Activated CD4-positive, alpha-beta memory T cell treated with anti-CD3 and anti-CD28 coated beads for 36 hours (primary cell): Measurements from ENCODE around the gene SMIM14. TPM values are rescaled to one million over a fixed set of nuclear protein-coding genes. Genes with fewer than 3 reads are reported as not detected.
A peak's percentile ranks its signal among the peaks of the same experiment; 100 is the strongest.
"Not testable (repeated sequence)": the region's sequence is repeated elsewhere in the genome, so short reads cannot be mapped to it uniquely, and the experiment has no call there.

Source experiments
- CTCF ChIA-PET: fragments of 350-600 bp; sonication (Branson Sonifier 250); formaldehyde crosslinking; loops from one replicate; lab custom pipeline; 2021; ENCODE audit warnings: antibody characterized with exemption, inconsistent platforms; lab: Charles Lee
- POLR2A ChIA-PET: fragments of 350-600 bp; sonication (Branson Sonifier 250); formaldehyde crosslinking; loops from one replicate; lab custom pipeline; 2021; ENCODE audit warnings: antibody characterized with exemption; lab: Charles Lee
- DNase-seq: peaks from one replicate; pipeline ENCODE4 v3.0.0-alpha.2; 2020
- H3K27ac Mint-ChIP-seq: one replicate; pipeline ENCODE4 v1.8.0; 2021; ENCODE audit warnings: mixed read lengths
- H3K27me3 Mint-ChIP-seq: one replicate; pipeline ENCODE4 v1.8.0; 2021; ENCODE audit warnings: mixed read lengths
- H3K36me3 Mint-ChIP-seq: one replicate; pipeline ENCODE4 v1.8.0; 2021; ENCODE audit warnings: mixed read lengths
- H3K4me1 Mint-ChIP-seq: one replicate; pipeline ENCODE4 v1.8.0; 2021; ENCODE audit warnings: low read depth, mixed read lengths
- H3K4me3 Mint-ChIP-seq: one replicate; pipeline ENCODE4 v1.8.0; 2021; ENCODE audit warnings: mild to moderate bottlenecking, mixed read lengths
- H3K9me3 Mint-ChIP-seq: one replicate; pipeline ENCODE4 v1.8.0; 2021; ENCODE audit warnings: mixed read lengths
- intact Hi-C: fragments of 100-400 bp; cut with micrococcal nuclease; formaldehyde crosslinking; loops from one replicate; pipeline ENCODE4 v1.15.1; 2023
- total RNA-seq, 2 experiments: library from RNA; stranded (reverse); gene quantifications; one replicate each; pipeline ENCODE4 v1.2.3, GENCODE V29; 2021

SMIM14 gene
- total RNA-seq, 2 experiments from 2014 or later = 4.9 to 5.6 TPM

- H3K36me3 Mint-ChIP-seq, POLR2A ChIA-PET, H3K27ac Mint-ChIP-seq, H3K4me3 Mint-ChIP-seq, H3K4me1 Mint-ChIP-seq, H3K27me3 Mint-ChIP-seq, H3K9me3 Mint-ChIP-seq, DNase-seq, intact Hi-C loops: not testable (repeated sequence)
- CTCF ChIA-PET = interaction anchor here (0.6 kb wide), 1 partner anchor 92 kb away, joined by 5 read pairs; no protein-coding TSS in a partner anchor
Measured at GRCh38 chr4:39616112-39616511, 22.6 kb downstream of the SMIM14 start.

- CTCF ChIA-PET = no interaction called here
- no peak overlapping the region for H3K4me3 Mint-ChIP-seq
Measured at GRCh38 chr4:39614487-39615162, 24.0 kb downstream of the SMIM14 start.

GRCh38 chr4:39613093-39613656 is 25.5 kb downstream of the SMIM14 start:
- intact Hi-C loops = no loop called here
- Mint-ChIP-seq H3K36me3 (peaks cover 1% of the 10 kb centered on the region), H3K27me3 (no peaks in the 10 kb centered on the region), H3K27ac (no peak overlapping the region), H3K4me1 (peaks cover 5% of the 10 kb centered on the region), H3K4me3 (no peak overlapping the region), H3K9me3 (no peaks in the 10 kb centered on the region)
- CTCF ChIA-PET = no interaction called here
- POLR2A ChIA-PET = no interaction called here
- DNase-seq = no peak

More at GRCh38 chr4:39614487-39615162, 24.0 kb downstream of the SMIM14 start:
- intact Hi-C loops = no loop called here
- DNase-seq = no peak
- Mint-ChIP-seq H3K27ac (no peak overlapping the region), H3K27me3 (no peaks in the 10 kb centered on the region), H3K36me3 (peaks cover 1% of the 10 kb centered on the region), H3K9me3 (no peaks in the 10 kb centered on the region), H3K4me1 (peaks cover under 1% of the 10 kb centered on the region)
- POLR2A ChIA-PET = no interaction called here

- peaks cover 7% of the 10 kb centered on the region for H3K9me3 Mint-ChIP-seq
- intact Hi-C loops = no loop called here
- H3K4me1 Mint-ChIP-seq = peaks cover 5% of the 10 kb centered on the region
- peaks cover 6% of the 10 kb centered on the region for H3K36me3 Mint-ChIP-seq
- CTCF ChIA-PET = no interaction called here
- no peak for DNase-seq
- H3K4me3 Mint-ChIP-seq = no peak overlapping the region
- POLR2A ChIA-PET = no interaction called here
- no peaks in the 10 kb centered on the region for H3K27me3 Mint-ChIP-seq
- H3K27ac Mint-ChIP-seq = no peak overlapping the region
Measured at GRCh38 chr4:39609454-39609931, 29.2 kb downstream of the SMIM14 start.

- no peaks in the 10 kb centered on the region for H3K27me3 Mint-ChIP-seq
- no peak overlapping the region for H3K4me3 Mint-ChIP-seq
- CTCF ChIA-PET = no interaction called here
- no peak for DNase-seq
- H3K27ac Mint-ChIP-seq = no peak overlapping the region
- peaks cover 7% of the 10 kb centered on the region for H3K9me3 Mint-ChIP-seq
- POLR2A ChIA-PET = no interaction called here
- intact Hi-C loops = no loop called here
- peaks cover 5% of the 10 kb centered on the region for H3K4me1 Mint-ChIP-seq
- peaks cover 7% of the 10 kb centered on the region for H3K36me3 Mint-ChIP-seq
Measured at GRCh38 chr4:39608451-39608850, 30.2 kb downstream of the SMIM14 start.

GRCh38 chr4:39606747-39607146 is 31.9 kb downstream of the SMIM14 start:
- Mint-ChIP-seq H3K4me1 (peaks cover 5% of the 10 kb centered on the region), H3K36me3 (peaks cover 9% of the 10 kb centered on the region), H3K4me3 (no peak overlapping the region), H3K27ac (no peak overlapping the region), H3K27me3 (no peaks in the 10 kb centered on the region), H3K9me3 (peaks cover 7% of the 10 kb centered on the region)
- DNase-seq = no peak
- POLR2A ChIA-PET = no interaction called here
- intact Hi-C loops = no loop called here
- CTCF ChIA-PET = no interaction called here

- H3K9me3 Mint-ChIP-seq = no peaks in the 10 kb centered on the region
- ChIA-PET CTCF (interaction anchor here (0.6 to 1.0 kb wide), 3 partner anchors 71 to 376 kb away, joined by 3 read pairs; no protein-coding TSS in a partner anchor), POLR2A (interaction anchor here (0.6 kb wide), 1 partner anchor 88 kb away, joined by 3 read pairs; no protein-coding TSS in a partner anchor)
- peaks cover 8% of the 10 kb centered on the region for H3K36me3 Mint-ChIP-seq
- peaks cover 4% of the 10 kb centered on the region for H3K4me1 Mint-ChIP-seq
- intact Hi-C loops = no loop called here
- no peak overlapping the region for H3K4me3 Mint-ChIP-seq
- H3K27me3 Mint-ChIP-seq = no peaks in the 10 kb centered on the region
- DNase-seq = no peak
- no peak overlapping the region for H3K27ac Mint-ChIP-seq
Measured at GRCh38 chr4:39597695-39598381, 40.8 kb downstream of the SMIM14 start.

- intact Hi-C loops = no loop called here
- no peaks in the 10 kb centered on the region for H3K9me3 Mint-ChIP-seq
- DNase-seq = no peak
- no peaks in the 10 kb centered on the region for H3K27me3 Mint-ChIP-seq
- peaks cover 4% of the 10 kb centered on the region for H3K4me1 Mint-ChIP-seq
- POLR2A ChIA-PET = no interaction called here
- peaks cover 6% of the 10 kb centered on the region for H3K36me3 Mint-ChIP-seq
- H3K27ac Mint-ChIP-seq = no peak overlapping the region
- H3K4me3 Mint-ChIP-seq = no peak overlapping the region
- CTCF ChIA-PET = interaction anchor here (1.0 kb wide), 1 partner anchor 71 kb away, joined by 3 read pairs; no protein-coding TSS in a partner anchor
Measured at GRCh38 chr4:39596971-39597370, 41.7 kb downstream of the SMIM14 start.

GRCh38 chr4:39591290-39591689 is 47.4 kb downstream of the SMIM14 start:
- ChIA-PET CTCF (no interaction called here), POLR2A (interaction anchor here (0.6 kb wide), 1 partner anchor 76 kb away, joined by 3 read pairs; no protein-coding TSS in a partner anchor)
- Mint-ChIP-seq H3K4me3 (no peak overlapping the region), H3K27me3 (no peaks in the 10 kb centered on the region), H3K4me1 (no peaks in the 10 kb centered on the region), H3K36me3 (no peaks in the 10 kb centered on the region), H3K9me3 (no peaks in the 10 kb centered on the region), H3K27ac (no peak overlapping the region)
- no peak for DNase-seq
- intact Hi-C loops = no loop called here

- H3K27ac Mint-ChIP-seq = no peak overlapping the region
- POLR2A ChIA-PET = no interaction called here
- H3K4me3 Mint-ChIP-seq = no peak overlapping the region
- DNase-seq = no peak
- H3K27me3 Mint-ChIP-seq = no peaks in the 10 kb centered on the region
- H3K9me3 Mint-ChIP-seq = no peaks in the 10 kb centered on the region
- intact Hi-C loops = no loop called here
- no peaks in the 10 kb centered on the region for H3K36me3 Mint-ChIP-seq
- H3K4me1 Mint-ChIP-seq = no peaks in the 10 kb centered on the region
- CTCF ChIA-PET = no interaction called here
Measured at GRCh38 chr4:39587881-39588280, 50.8 kb downstream of the SMIM14 start.

GRCh38 chr4:39574946-39575345 is 63.7 kb downstream of the SMIM14 start:
- no peaks in the 10 kb centered on the region for H3K27me3 Mint-ChIP-seq
- no peaks in the 10 kb centered on the region for H3K4me1 Mint-ChIP-seq
- ChIA-PET CTCF (no interaction called here), POLR2A (interaction anchor here (0.6 kb wide), 1 partner anchor 641 kb away, joined by 4 read pairs; no protein-coding TSS in a partner anchor)
- no peak overlapping the region for H3K27ac Mint-ChIP-seq
- peak; percentile 12 for DNase-seq
- intact Hi-C loops = no loop called here
- H3K36me3 Mint-ChIP-seq = no peaks in the 10 kb centered on the region
- H3K4me3 Mint-ChIP-seq = no peak overlapping the region
- no peaks in the 10 kb centered on the region for H3K9me3 Mint-ChIP-seq

GRCh38 chr4:39571504-39571903 is 67.2 kb downstream of the SMIM14 start:
- no peak for DNase-seq
- Mint-ChIP-seq H3K27me3 (no peaks in the 10 kb centered on the region), H3K4me1 (peaks cover 6% of the 10 kb centered on the region), H3K27ac (no peak overlapping the region), H3K4me3 (no peak overlapping the region), H3K9me3 (no peaks in the 10 kb centered on the region), H3K36me3 (no peaks in the 10 kb centered on the region)
- intact Hi-C loops = no loop called here
- CTCF ChIA-PET = no interaction called here
- POLR2A ChIA-PET = no interaction called here
